Measurements from ENCODE around the gene OTOR. TPM values are rescaled to one million over a fixed set of nuclear protein-coding genes. Genes with fewer than 3 reads are reported as not detected.

OTOR gene
- total and polyA plus RNA-seq, 2 of the 13 experiments (the other 11 are each of a cell fraction or from before 2014, with no cell fraction given), result not detected

GRCh38 chr20:16761305-16761829 lies 13.2 kb downstream of the OTOR start (continued):
- no peak for TF ChIP-seq BRD4 (CRISPR knock-in tag; IDR thresholded peaks at IDR 0.05)
- TF ChIP-seq HOXA5 (CRISPR knock-in tag; IDR thresholded peaks at IDR 0.05), result no peak
- no peak for TF ChIP-seq ZNF292 (CRISPR knock-in tag; IDR thresholded peaks at IDR 0.05; ENCODE audit: borderline replicate concordance, low read depth)
- TF ChIP-seq HNF4G (IDR thresholded peaks at IDR 0.05; ENCODE audit: borderline replicate concordance, low read depth, low read length), result no peak
- TF ChIP-seq HNF4G (CRISPR knock-in tag; IDR thresholded peaks at IDR 0.05; ENCODE audit: borderline replicate concordance, low read depth), result no peak
- no peak for TF ChIP-seq ZNF564 (CRISPR knock-in tag; IDR thresholded peaks at IDR 0.05)
- no peak for TF ChIP-seq ZNF121 (CRISPR knock-in tag; IDR thresholded peaks at IDR 0.05)
- TF ChIP-seq, protein P1, sequence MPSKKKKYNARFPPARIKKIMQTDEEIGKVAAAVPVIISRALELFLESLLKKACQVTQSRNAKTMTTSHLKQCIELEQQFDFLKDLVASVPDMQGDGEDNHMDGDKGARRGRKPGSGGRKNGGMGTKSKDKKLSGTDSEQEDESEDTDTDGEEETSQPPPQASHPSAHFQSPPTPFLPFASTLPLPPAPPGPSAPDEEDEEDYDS (CRISPR knock-in tag; IDR thresholded peaks at IDR 0.05), result no peak
- TF ChIP-seq FOXK1 (CRISPR knock-in tag; IDR thresholded peaks at IDR 0.05; ENCODE audit: borderline replicate concordance, low read depth), result peak; percentile 71; the same call in 1 of the 2 replicates
- TF ChIP-seq ZFP1 (CRISPR knock-in tag; IDR thresholded peaks at IDR 0.05), result no peak
- TF ChIP-seq MTA1 (CRISPR knock-in tag; IDR thresholded peaks at IDR 0.05; ENCODE audit: borderline replicate concordance), result no peak
- no peak for TF ChIP-seq ZNF136 (CRISPR knock-in tag; IDR thresholded peaks at IDR 0.05; ENCODE audit: low read depth)
- TF ChIP-seq ZNF776 (CRISPR knock-in tag; IDR thresholded peaks at IDR 0.05), result no peak
- TF ChIP-seq, protein P2, sequence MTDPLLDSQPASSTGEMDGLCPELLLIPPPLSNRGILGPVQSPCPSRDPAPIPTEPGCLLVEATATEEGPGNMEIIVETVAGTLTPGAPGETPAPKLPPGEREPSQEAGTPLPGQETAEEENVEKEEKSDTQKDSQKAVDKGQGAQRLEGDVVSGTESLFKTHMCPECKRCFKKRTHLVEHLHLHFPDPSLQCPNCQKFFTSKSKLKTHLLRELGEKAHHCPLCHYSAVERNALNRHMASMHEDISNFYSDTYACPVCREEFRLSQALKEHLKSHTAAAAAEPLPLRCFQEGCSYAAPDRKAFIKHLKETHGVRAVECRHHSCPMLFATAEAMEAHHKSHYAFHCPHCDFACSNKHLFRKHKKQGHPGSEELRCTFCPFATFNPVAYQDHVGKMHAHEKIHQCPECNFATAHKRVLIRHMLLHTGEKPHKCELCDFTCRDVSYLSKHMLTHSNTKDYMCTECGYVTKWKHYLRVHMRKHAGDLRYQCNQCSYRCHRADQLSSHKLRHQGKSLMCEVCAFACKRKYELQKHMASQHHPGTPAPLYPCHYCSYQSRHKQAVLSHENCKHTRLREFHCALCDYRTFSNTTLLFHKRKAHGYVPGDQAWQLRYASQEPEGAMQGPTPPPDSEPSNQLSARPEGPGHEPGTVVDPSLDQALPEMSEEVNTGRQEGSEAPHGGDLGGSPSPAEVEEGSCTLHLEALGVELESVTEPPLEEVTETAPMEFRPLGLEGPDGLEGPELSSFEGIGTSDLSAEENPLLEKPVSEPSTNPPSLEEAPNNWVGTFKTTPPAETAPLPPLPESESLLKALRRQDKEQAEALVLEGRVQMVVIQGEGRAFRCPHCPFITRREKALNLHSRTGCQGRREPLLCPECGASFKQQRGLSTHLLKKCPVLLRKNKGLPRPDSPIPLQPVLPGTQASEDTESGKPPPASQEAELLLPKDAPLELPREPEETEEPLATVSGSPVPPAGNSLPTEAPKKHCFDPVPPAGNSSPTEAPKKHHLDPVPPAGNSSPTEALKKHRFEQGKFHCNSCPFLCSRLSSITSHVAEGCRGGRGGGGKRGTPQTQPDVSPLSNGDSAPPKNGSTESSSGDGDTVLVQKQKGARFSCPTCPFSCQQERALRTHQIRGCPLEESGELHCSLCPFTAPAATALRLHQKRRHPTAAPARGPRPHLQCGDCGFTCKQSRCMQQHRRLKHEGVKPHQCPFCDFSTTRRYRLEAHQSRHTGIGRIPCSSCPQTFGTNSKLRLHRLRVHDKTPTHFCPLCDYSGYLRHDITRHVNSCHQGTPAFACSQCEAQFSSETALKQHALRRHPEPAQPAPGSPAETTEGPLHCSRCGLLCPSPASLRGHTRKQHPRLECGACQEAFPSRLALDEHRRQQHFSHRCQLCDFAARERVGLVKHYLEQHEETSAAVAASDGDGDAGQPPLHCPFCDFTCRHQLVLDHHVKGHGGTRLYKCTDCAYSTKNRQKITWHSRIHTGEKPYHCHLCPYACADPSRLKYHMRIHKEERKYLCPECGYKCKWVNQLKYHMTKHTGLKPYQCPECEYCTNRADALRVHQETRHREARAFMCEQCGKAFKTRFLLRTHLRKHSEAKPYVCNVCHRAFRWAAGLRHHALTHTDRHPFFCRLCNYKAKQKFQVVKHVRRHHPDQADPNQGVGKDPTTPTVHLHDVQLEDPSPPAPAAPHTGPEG (CRISPR knock-in tag; IDR thresholded peaks at IDR 0.05), result no peak
- TF ChIP-seq SRF (IDR thresholded peaks at IDR 0.05; ENCODE audit: low read depth, low read length), result no peak
- TF ChIP-seq SCMH1 (CRISPR knock-in tag; IDR thresholded peaks at IDR 0.05; ENCODE audit: borderline replicate concordance), result no peak
- TF ChIP-seq ATAD3A (CRISPR knock-in tag; IDR thresholded peaks at IDR 0.05), result no peak
- no peak for TF ChIP-seq ZBTB10 (CRISPR knock-in tag; IDR thresholded peaks at IDR 0.05; ENCODE audit: borderline replicate concordance)

Measured in HepG2 (cell line).